ENCODE measurements around the gene TSHB. TPM values are rescaled to one million over a fixed set of nuclear protein-coding genes. Genes with fewer than 3 reads are reported as not detected.

Gene TSHB
- total and polyA plus RNA-seq, 2 donors (not counting 1 experiment from before 2014, with no cell fraction given), result not detected

GRCh38 chr1:115021145-115021544 is 8.5 kb upstream of the TSHB start:
- TF ChIP-seq EZH2 (IDR thresholded peaks at IDR 0.05; ENCODE audit: low read length, missing control alignments), result no peak
- no peak for TF ChIP-seq CTCF (conservative IDR thresholded peaks at IDR 0.05 in 1 of 2, IDR thresholded peaks at IDR 0.05 in 1 of 2; ENCODE audit: low read depth in 1 of 2, low read length in 2 of 2)
- H3K27ac ChIP-seq (ENCODE audit: insufficient read depth, low read length), result no peak overlapping the region
- no peaks in the 10 kb centered on the region for H3K4me1 ChIP-seq (ENCODE audit: control insufficient read depth, extremely low read depth, insufficient read depth, low read length)
- no peak overlapping the region for H3K4me2 ChIP-seq (ENCODE audit: extremely low read depth, insufficient read depth, low read length)
- H4K20me1 ChIP-seq (ENCODE audit: control insufficient read depth, extremely low read depth, insufficient read depth, low read length), result no peaks in the 10 kb centered on the region
- no peak overlapping the region for H3K4me3 ChIP-seq (replicated peaks in 1 of 4; ENCODE audit: control extremely low read depth in 1 of 4, insufficient read depth in 1 of 4, low read depth in 3 of 4, low read length in 4 of 4)
- no peaks in the 10 kb centered on the region for H3K9me3 ChIP-seq (ENCODE audit: control insufficient read depth, insufficient read depth, low read depth, low read length)
- no peaks in the 10 kb centered on the region for H3K79me2 ChIP-seq (ENCODE audit: control insufficient read depth, insufficient read depth, low read length)
- no peaks in the 10 kb centered on the region for H3K36me3 ChIP-seq (ENCODE audit: control insufficient read depth, insufficient read depth, low read length)
- DNase-seq (ENCODE audit: low read depth in 2 of 2), result no peak
- H3K9ac ChIP-seq (ENCODE audit: insufficient read depth, low read length), result no peak overlapping the region
- H2AFZ ChIP-seq (ENCODE audit: low read length), result no peak overlapping the region
- H3K27me3 ChIP-seq (ENCODE audit: control insufficient read depth, insufficient read depth, low read length), result no peaks in the 10 kb centered on the region

- no peaks in the 10 kb centered on the region for H3K4me1 ChIP-seq (ENCODE audit: control insufficient read depth, extremely low read depth, insufficient read depth, low read length)
- no peaks in the 10 kb centered on the region for H3K36me3 ChIP-seq (ENCODE audit: control insufficient read depth, insufficient read depth, low read length)
- no peak overlapping the region for H3K4me3 ChIP-seq (replicated peaks in 1 of 4; ENCODE audit: control extremely low read depth in 1 of 4, insufficient read depth in 1 of 4, low read depth in 3 of 4, low read length in 4 of 4)
- H4K20me1 ChIP-seq (ENCODE audit: control insufficient read depth, extremely low read depth, insufficient read depth, low read length), result no peaks in the 10 kb centered on the region
- H2AFZ ChIP-seq (ENCODE audit: low read length), result no peak overlapping the region
- no peak overlapping the region for H3K9ac ChIP-seq (ENCODE audit: insufficient read depth, low read length)
- H3K79me2 ChIP-seq (ENCODE audit: control insufficient read depth, insufficient read depth, low read length), result no peaks in the 10 kb centered on the region
- no peaks in the 10 kb centered on the region for H3K27me3 ChIP-seq (ENCODE audit: control insufficient read depth, insufficient read depth, low read length)
- TF ChIP-seq EZH2 (IDR thresholded peaks at IDR 0.05; ENCODE audit: low read length, missing control alignments) (no peak), CTCF (conservative IDR thresholded peaks at IDR 0.05 in 1 of 2, IDR thresholded peaks at IDR 0.05 in 1 of 2; ENCODE audit: low read depth in 1 of 2, low read length in 2 of 2) (no peak)
- H3K9me3 ChIP-seq (ENCODE audit: control insufficient read depth, insufficient read depth, low read depth, low read length), result no peaks in the 10 kb centered on the region
- no peak overlapping the region for H3K27ac ChIP-seq (ENCODE audit: insufficient read depth, low read length)
- H3K4me2 ChIP-seq (ENCODE audit: extremely low read depth, insufficient read depth, low read length), result no peak overlapping the region
- DNase-seq (ENCODE audit: low read depth in 2 of 2), result no peak
These were observed 6.0 kb upstream of the TSHB start for GRCh38 chr1:115023593-115023992.

GRCh38 chr1:115031595-115031994 is 2.0 kb downstream of the TSHB start:
- H3K9ac ChIP-seq (ENCODE audit: insufficient read depth, low read length), result no peak overlapping the region
- H2AFZ ChIP-seq (ENCODE audit: low read length), result no peak overlapping the region
- no peaks in the 10 kb centered on the region for H3K27me3 ChIP-seq (ENCODE audit: control insufficient read depth, insufficient read depth, low read length)
- no peak for DNase-seq (ENCODE audit: low read depth in 2 of 2)
- H3K79me2 ChIP-seq (ENCODE audit: control insufficient read depth, insufficient read depth, low read length), result no peaks in the 10 kb centered on the region
- H3K9me3 ChIP-seq (ENCODE audit: control insufficient read depth, insufficient read depth, low read depth, low read length), result no peaks in the 10 kb centered on the region
- H3K27ac ChIP-seq (ENCODE audit: insufficient read depth, low read length), result no peak overlapping the region
- no peaks in the 10 kb centered on the region for H4K20me1 ChIP-seq (ENCODE audit: control insufficient read depth, extremely low read depth, insufficient read depth, low read length)
- H3K4me1 ChIP-seq (ENCODE audit: control insufficient read depth, extremely low read depth, insufficient read depth, low read length), result no peaks in the 10 kb centered on the region
- H3K4me2 ChIP-seq (ENCODE audit: extremely low read depth, insufficient read depth, low read length), result no peak overlapping the region
- no peak overlapping the region for H3K4me3 ChIP-seq (replicated peaks in 1 of 4; ENCODE audit: control extremely low read depth in 1 of 4, insufficient read depth in 1 of 4, low read depth in 3 of 4, low read length in 4 of 4)
- no peaks in the 10 kb centered on the region for H3K36me3 ChIP-seq (ENCODE audit: control insufficient read depth, insufficient read depth, low read length)
- TF ChIP-seq CTCF (conservative IDR thresholded peaks at IDR 0.05 in 1 of 2, IDR thresholded peaks at IDR 0.05 in 1 of 2; ENCODE audit: low read depth in 1 of 2, low read length in 2 of 2) (no peak), EZH2 (IDR thresholded peaks at IDR 0.05; ENCODE audit: low read length, missing control alignments) (no peak)
